Upper lobe of right lung (tissue), 1 donor: ENCODE data around the gene TEAD3. TPM values are rescaled to one million over a fixed set of nuclear protein-coding genes. Genes with fewer than 3 reads are reported as not detected.
A peak's percentile ranks its signal among the peaks of the same experiment; 100 is the strongest.

Experiments used
- ATAC-seq: fragments of 200-7000 bp; cut with Tn5 transposase; one replicate; pipeline ENCODE4 v1.9.1; 2020; ENCODE audit warnings: mild to moderate bottlenecking, moderate library complexity
- DNase-seq: peaks from one replicate; pipeline ENCODE4 v3.0.0-alpha.2; 2020
- H3K27ac ChIP-seq: fragments of 200-600 bp; one replicate; pipeline ENCODE4 v1.8.0; 2022
- H3K27me3 ChIP-seq: fragments of 200-600 bp; one replicate; pipeline ENCODE4 v1.8.0; 2022; ENCODE audit warnings: mild to moderate bottlenecking
- H3K36me3 ChIP-seq: fragments of 200-600 bp; one replicate; pipeline ENCODE4 v1.8.0; 2022
- H3K4me1 ChIP-seq: fragments of 200-600 bp; one replicate; pipeline ENCODE4 v1.8.0; 2022
- H3K4me3 ChIP-seq: fragments of 200-600 bp; one replicate; pipeline ENCODE4 v1.8.0; 2022; ENCODE audit warnings: mild to moderate bottlenecking
- H3K9me3 ChIP-seq: fragments of 200-600 bp; one replicate; pipeline ENCODE4 v1.8.0; 2022
- intact Hi-C: fragments of 100-400 bp; cut with DNase I; formaldehyde crosslinking; loops from one replicate; pipeline ENCODE4 v1.11.0; 2022
- total RNA-seq: library from RNA; stranded (reverse); fragmentation: NEBNext Ultra II Directional; extraction: Animal tissue kit (Norgen Biotek cat#: 25700); gene quantifications from one replicate; pipeline ENCODE4 v1.2.1, GENCODE V29; 2021
- TF ChIP-seq, protein P1 (sequence below): fragments of 200-600 bp; IDR thresholded peaks from one replicate; pipeline ENCODE4 v1.8.0; 2022; ENCODE audit warnings: antibody characterized with exemption
- donor health status: DM: no; HTN: yes; CAD: no; lungs with severe emphysema.

TEAD3 gene
- total RNA-seq, 1 donor from 2014 or later, result 23.4 TPM

GRCh38 chr6:35468980-35469750 lies 27.7 kb downstream of the TEAD3 start:
- H3K27me3 ChIP-seq, result no peaks in the 10 kb centered on the region
- intact Hi-C loops, result no loop called here
- ATAC-seq (no peak), DNase-seq (peak; percentile 75)
- H3K36me3 ChIP-seq, result peaks cover 43% of the 10 kb centered on the region
- H3K9me3 ChIP-seq, result no peaks in the 10 kb centered on the region
- H3K4me1 ChIP-seq, result peaks cover 16% of the 10 kb centered on the region
- peak overlapping the region; percentile 91 for H3K4me3 ChIP-seq
- TF ChIP-seq, protein P1, sequence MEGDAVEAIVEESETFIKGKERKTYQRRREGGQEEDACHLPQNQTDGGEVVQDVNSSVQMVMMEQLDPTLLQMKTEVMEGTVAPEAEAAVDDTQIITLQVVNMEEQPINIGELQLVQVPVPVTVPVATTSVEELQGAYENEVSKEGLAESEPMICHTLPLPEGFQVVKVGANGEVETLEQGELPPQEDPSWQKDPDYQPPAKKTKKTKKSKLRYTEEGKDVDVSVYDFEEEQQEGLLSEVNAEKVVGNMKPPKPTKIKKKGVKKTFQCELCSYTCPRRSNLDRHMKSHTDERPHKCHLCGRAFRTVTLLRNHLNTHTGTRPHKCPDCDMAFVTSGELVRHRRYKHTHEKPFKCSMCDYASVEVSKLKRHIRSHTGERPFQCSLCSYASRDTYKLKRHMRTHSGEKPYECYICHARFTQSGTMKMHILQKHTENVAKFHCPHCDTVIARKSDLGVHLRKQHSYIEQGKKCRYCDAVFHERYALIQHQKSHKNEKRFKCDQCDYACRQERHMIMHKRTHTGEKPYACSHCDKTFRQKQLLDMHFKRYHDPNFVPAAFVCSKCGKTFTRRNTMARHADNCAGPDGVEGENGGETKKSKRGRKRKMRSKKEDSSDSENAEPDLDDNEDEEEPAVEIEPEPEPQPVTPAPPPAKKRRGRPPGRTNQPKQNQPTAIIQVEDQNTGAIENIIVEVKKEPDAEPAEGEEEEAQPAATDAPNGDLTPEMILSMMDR, result no peak
- H3K27ac ChIP-seq, result peak overlapping the region; percentile 90

- no peaks in the 10 kb centered on the region for H3K9me3 ChIP-seq
- peaks cover 16% of the 10 kb centered on the region for H3K4me1 ChIP-seq
- H3K27ac ChIP-seq, result peak within 1 kb of the TSS; percentile 90
- peak; percentile 96 for ATAC-seq
- no peaks in the 10 kb centered on the region for H3K27me3 ChIP-seq
- peaks cover 43% of the 10 kb centered on the region for H3K36me3 ChIP-seq
- TF ChIP-seq, protein P1, result peak; percentile 94
- peak within 1 kb of the TSS; percentile 91 for H3K4me3 ChIP-seq
- peak; percentile 95 for DNase-seq
- intact Hi-C loops, result no loop called here
Observed at GRCh38 chr6:35468181-35468979, 28.5 kb downstream of the TEAD3 start, which contains the start of gene RPL10A. Gene RPL10A (plus strand): TSS chr6:35468401. CDS start chr6:35468435, 34 bp downstream.

DNA sequence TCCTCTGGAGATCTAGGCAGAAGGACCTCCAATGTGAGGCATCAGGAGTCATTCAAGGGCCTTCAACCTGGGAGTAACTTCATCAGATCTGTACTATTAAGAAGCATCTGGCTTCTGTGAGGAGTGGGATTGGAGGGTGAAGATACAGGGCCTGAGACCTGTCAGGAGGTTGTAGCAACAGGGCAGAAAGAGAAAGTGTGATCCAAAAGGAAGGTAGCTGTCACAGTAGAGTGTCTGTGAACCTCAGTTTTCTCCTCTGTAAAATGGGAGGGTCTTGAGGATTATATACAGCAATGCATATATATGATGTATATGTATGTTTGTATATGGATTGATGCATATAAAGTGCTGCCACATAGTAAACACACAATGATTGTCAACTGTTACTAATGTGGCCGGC lies 31.2 kb downstream of the TEAD3 start:
- no peak overlapping the region for H3K27ac ChIP-seq
- H3K4me3 ChIP-seq, result no peak overlapping the region
- H3K9me3 ChIP-seq, result no peaks in the 10 kb centered on the region
- TF ChIP-seq, protein P1, result no peak
- intact Hi-C loops, result no loop called here
- DNase-seq, result no peak
- H3K4me1 ChIP-seq, result peaks cover 8% of the 10 kb centered on the region
- no peaks in the 10 kb centered on the region for H3K27me3 ChIP-seq
- no peak for ATAC-seq
- H3K36me3 ChIP-seq, result peaks cover 17% of the 10 kb centered on the region

- DNase-seq, result no peak
- no peaks in the 10 kb centered on the region for H3K9me3 ChIP-seq
- TF ChIP-seq, protein P1, result no peak
- intact Hi-C loops, result no loop called here
- peaks cover 18% of the 10 kb centered on the region for H3K36me3 ChIP-seq
- H3K27ac ChIP-seq, result no peak overlapping the region
- H3K4me1 ChIP-seq, result no peaks in the 10 kb centered on the region
- no peaks in the 10 kb centered on the region for H3K27me3 ChIP-seq
- no peak overlapping the region for H3K4me3 ChIP-seq
- ATAC-seq, result no peak
Observed at GRCh38 chr6:35463292-35463691, 33.6 kb downstream of the TEAD3 start.

DNA sequence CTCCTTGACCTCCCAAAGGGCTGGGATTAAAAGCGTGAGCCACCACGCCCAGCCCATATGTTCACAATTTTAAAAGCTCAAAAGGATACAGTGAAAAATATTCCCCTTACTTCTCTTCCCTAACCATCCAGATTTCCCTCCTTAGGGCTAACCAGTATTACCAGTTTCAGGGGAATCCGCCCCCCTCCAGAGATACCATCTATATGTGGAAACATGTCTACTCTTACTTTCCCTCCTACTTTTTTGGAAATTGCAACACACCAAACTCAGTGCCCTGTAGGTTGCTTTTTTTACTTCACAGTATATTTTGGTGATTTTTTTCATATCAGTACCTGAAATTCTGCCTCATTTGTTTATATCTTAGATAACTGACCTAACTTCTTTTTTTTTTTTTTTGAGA lies 35.6 kb downstream of the TEAD3 start:
- DNase-seq (no peak), ATAC-seq (no peak)
- peaks cover 26% of the 10 kb centered on the region for H3K36me3 ChIP-seq
- TF ChIP-seq, protein P1, result no peak
- no peaks in the 10 kb centered on the region for H3K27me3 ChIP-seq
- H3K4me1 ChIP-seq, result no peaks in the 10 kb centered on the region
- no peak overlapping the region for H3K4me3 ChIP-seq
- H3K9me3 ChIP-seq, result no peaks in the 10 kb centered on the region
- H3K27ac ChIP-seq, result no peak overlapping the region
- intact Hi-C loops, result no loop called here
